Cardiac muscle cell (in vitro differentiated cells and primary cell): Measurements from ENCODE around the gene FCSK. TPM values are rescaled to one million over a fixed set of nuclear protein-coding genes. Genes with fewer than 3 reads are reported as not detected.

Source experiments
- DNase-seq, 2 donors: peaks; one replicate each; pipeline versions ENCODE4 v3.0.0 to v3.0.0-alpha.2; 2010 to 2017; ENCODE audit warnings: low read depth in 1 of 2, low spot score in 1 of 2
- H3K27ac ChIP-seq: fragments of 200-600 bp; sonication (generic); 2 replicates; pipeline ENCODE4 v1.5.1; 2016
- H3K27me3 ChIP-seq: fragments of 200-600 bp; sonication (generic); 2 replicates; pipeline ENCODE4 v1.6.0; 2016; ENCODE audit warnings: control low read depth
- H3K36me3 ChIP-seq: fragments of 200-600 bp; sonication (generic); 2 replicates; pipeline ENCODE4 v1.5.1; 2016; ENCODE audit warnings: control low read depth
- H3K4me1 ChIP-seq: fragments of 200-600 bp; sonication (generic); 2 replicates; pipeline ENCODE4 v1.8.1; 2017; ENCODE audit warnings: low read depth, mild to moderate bottlenecking, mixed run types
- H3K4me3 ChIP-seq: fragments of 200-600 bp; sonication (generic); 2 replicates; pipeline ENCODE4 v1.5.1; 2016; ENCODE audit warnings: mild to moderate bottlenecking
- H3K9me3 ChIP-seq: fragments of 200-600 bp; sonication (generic); 2 replicates; pipeline ENCODE4 v1.5.1; 2017; ENCODE audit warnings: low read depth, mild to moderate bottlenecking, control low read depth
- polyA plus RNA-seq: library from polyadenylated mRNA; unstranded; fragments of >200 nt; fragmentation: Nextera tagmentation; extraction: Ambion mirVana; gene quantifications from 2 replicates; pipeline ENCODE4 v1.2.1, GENCODE V29; 2016
- total RNA-seq: library from RNA; depleted of rRNA; stranded (reverse); fragments of >200 nt; gene quantifications from 2 replicates; pipeline ENCODE4 v1.2.3, GENCODE V29; 2016
- TF ChIP-seq, protein P1 (sequence below): IDR thresholded peaks from 2 replicates; pipeline ENCODE4 v1.5.1; 2012; ENCODE audit warnings: low read depth, mild to moderate bottlenecking, low read length

The FCSK gene
- total and polyA plus RNA-seq, 2 experiments from 2014 or later = 12.0 to 22.5 TPM

DNA sequence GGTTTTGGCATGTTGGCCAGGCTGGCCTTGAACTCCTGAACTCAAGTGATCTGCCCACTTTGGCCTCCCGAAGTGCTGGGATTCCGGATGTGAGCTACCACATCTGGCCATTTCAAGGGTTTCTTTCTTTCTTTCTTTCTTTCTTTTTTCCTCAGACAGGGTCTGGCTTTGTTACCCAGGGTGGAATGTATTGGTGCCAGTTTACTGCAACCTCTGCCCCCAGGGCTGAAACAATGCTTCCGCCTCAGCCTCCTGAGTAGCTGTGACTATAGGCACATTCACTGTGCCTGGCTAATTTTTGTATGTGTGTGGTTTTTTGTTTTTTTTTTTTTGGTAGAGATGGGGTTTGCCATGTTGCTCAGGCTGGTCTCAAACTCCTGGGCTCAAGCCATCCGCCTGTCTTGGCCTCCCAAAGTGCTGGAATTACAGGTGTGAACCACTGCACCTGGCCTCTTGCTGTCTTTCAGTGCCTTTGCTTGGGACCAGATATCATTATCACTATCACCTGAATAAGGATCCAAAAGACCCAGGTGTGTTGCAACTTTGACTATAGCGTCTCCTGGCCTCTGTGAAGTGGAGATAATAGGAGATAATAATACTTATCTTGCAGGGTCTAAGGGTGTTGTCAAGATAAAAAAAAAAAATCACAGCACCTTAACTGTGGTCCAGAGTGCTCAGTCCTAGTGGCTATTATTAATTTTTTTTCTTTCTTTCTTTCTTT lies 3.2 kb downstream of the FCSK start:
- TF ChIP-seq, protein P1, sequence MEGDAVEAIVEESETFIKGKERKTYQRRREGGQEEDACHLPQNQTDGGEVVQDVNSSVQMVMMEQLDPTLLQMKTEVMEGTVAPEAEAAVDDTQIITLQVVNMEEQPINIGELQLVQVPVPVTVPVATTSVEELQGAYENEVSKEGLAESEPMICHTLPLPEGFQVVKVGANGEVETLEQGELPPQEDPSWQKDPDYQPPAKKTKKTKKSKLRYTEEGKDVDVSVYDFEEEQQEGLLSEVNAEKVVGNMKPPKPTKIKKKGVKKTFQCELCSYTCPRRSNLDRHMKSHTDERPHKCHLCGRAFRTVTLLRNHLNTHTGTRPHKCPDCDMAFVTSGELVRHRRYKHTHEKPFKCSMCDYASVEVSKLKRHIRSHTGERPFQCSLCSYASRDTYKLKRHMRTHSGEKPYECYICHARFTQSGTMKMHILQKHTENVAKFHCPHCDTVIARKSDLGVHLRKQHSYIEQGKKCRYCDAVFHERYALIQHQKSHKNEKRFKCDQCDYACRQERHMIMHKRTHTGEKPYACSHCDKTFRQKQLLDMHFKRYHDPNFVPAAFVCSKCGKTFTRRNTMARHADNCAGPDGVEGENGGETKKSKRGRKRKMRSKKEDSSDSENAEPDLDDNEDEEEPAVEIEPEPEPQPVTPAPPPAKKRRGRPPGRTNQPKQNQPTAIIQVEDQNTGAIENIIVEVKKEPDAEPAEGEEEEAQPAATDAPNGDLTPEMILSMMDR = no peak
- Histone ChIP-seq H3K4me1 (peaks cover 8% of the 10 kb centered on the region), H3K27ac (no peak overlapping the region), H3K36me3 (no peaks in the 10 kb centered on the region), H3K27me3 (no peaks in the 10 kb centered on the region), H3K9me3 (no peaks in the 10 kb centered on the region), H3K4me3 (no peak overlapping the region)
- DNase-seq = no peak

DNA sequence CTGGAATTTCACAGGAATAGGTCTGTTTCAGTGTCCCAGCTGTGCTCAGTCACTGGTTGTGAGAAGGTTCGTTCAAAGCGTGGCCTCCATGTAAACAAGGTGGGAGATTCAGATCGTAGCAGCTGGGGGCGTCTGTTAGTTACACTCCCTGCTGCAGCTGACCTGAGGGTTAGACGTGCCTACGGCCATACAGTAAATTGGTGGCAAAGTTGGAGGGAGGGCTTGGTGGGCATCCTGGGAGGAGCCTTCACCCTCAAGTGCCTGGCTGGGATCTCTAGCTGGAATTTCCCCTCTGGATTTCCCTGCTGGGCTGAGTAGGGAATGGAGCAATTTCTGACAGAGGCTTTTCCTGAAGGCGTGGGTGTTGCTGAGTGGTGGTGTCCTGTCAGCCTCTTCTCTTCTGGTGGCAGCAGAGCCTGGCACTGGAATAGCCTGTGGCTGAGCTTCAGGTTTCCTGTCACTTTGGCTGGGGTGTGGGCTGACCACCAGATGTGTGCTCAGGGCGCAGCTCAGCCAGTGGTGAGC lies 6.4 kb downstream of the FCSK start:
- H3K27ac ChIP-seq = peak overlapping the region; percentile 14
- DNase-seq = peak; percentile 23 to 29
- H3K4me1 ChIP-seq = no peaks in the 10 kb centered on the region
- TF ChIP-seq, protein P1 = no peak
- no peaks in the 10 kb centered on the region for H3K27me3 ChIP-seq
- peaks cover 3% of the 10 kb centered on the region for H3K36me3 ChIP-seq
- no peaks in the 10 kb centered on the region for H3K9me3 ChIP-seq
- no peak overlapping the region for H3K4me3 ChIP-seq

DNA sequence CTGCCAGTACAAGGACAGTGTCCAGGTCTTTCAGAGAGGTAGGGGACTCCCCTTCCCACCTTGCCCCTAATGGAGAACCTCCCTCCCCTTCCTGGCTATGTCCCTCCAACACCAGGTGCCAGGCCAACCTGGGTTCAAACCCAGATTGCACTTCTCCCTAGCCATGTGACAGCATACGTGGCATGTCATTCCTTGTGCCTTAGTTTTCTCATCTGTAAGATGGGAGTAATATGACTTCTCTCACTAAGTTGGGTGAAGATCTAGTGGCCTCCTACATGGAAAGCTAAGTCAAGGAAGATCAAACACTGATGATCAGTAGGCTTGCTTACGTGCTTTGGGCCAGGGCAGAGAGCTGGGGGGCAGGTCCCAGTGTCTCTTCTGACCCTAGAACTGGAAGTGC lies 8.8 kb downstream of the FCSK start:
- peaks cover 3% of the 10 kb centered on the region for H3K36me3 ChIP-seq
- H3K9me3 ChIP-seq = no peaks in the 10 kb centered on the region
- TF ChIP-seq, protein P1 = no peak
- no peak for DNase-seq
- no peak overlapping the region for H3K27ac ChIP-seq
- H3K4me3 ChIP-seq = no peak overlapping the region
- no peaks in the 10 kb centered on the region for H3K4me1 ChIP-seq
- H3K27me3 ChIP-seq = no peaks in the 10 kb centered on the region

DNA sequence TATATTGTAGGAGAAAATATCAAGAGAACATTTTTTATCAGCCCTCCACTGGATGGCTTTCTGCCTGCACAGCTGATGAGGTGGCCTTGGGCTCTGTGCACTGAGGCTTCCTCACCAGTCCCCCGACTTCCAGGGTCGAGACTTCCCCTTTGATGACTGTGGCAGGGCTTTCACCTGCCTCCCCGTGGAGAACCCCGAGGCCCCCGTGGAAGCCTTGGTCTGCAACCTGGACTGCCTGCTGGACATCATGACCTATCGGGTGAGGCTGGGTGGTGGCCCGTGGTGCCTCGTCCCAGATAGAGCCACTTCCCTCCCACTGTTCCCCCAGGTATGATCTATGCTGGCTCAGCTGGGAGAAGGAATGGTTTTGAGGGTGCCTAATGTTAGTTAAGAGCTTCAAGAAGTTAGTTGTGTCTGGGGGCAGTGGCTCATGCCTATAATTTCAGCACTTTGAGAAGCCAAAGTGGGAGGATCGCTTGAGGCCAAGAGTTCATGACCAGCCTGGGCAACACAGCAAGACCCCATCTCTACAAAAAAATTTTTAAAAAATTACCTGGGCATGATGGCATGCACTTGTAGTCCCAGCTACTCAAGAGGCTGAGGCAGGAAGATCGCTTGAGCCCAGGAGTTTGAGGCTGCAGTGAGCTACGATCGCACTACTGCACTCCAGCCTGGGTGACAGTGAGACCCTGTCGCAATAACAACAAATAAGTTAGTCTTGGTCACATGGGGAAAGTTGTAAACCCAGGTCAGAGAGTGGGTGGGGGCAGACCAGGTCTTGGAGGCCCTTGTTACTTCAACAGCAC lies 11.8 kb downstream of the FCSK start:
- Histone ChIP-seq H3K4me3 (no peak overlapping the region), H3K4me1 (no peaks in the 10 kb centered on the region), H3K9me3 (no peaks in the 10 kb centered on the region), H3K27me3 (no peaks in the 10 kb centered on the region), H3K36me3 (peaks cover 3% of the 10 kb centered on the region), H3K27ac (no peak overlapping the region)
- TF ChIP-seq, protein P1 = no peak
- DNase-seq = no peak

DNA sequence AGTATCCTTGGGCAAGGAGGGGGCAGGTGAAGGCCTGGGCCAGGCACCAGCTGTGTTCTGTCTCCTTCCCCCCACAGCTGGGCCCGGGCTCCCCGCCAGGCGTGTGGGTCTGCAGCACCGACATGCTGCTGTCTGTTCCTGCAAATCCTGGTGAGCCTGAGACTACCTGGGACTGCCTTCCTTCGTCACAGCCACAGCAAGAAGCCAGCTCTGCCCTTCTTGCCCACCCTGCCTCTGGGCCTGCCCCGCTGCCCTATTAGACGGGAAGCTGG lies 12.3 kb downstream of the FCSK start:
- no peaks in the 10 kb centered on the region for H3K4me1 ChIP-seq
- no peak overlapping the region for H3K4me3 ChIP-seq
- peaks cover 3% of the 10 kb centered on the region for H3K36me3 ChIP-seq
- TF ChIP-seq, protein P1 = no peak
- no peak overlapping the region for H3K27ac ChIP-seq
- no peaks in the 10 kb centered on the region for H3K9me3 ChIP-seq
- DNase-seq = peak in 1 of 2 donors; percentile 22
- no peaks in the 10 kb centered on the region for H3K27me3 ChIP-seq
